Kidney (tissue), 14 donors: ENCODE results near the gene LCA5. TPM values are rescaled to one million over a fixed set of nuclear protein-coding genes. Genes with fewer than 3 reads are reported as not detected.
A peak's percentile ranks its signal among the peaks of the same experiment; 100 is the strongest.

ENCODE experiments used
- DNase-seq, 5 donors: peaks; one replicate each; pipeline ENCODE4 v3.0.0-alpha.2; 2013 to 2020
- FAIRE-seq: peaks from 2 replicates; lab custom pipeline; 2012; peaks lifted over from hg19 to GRCh38; lab: Jason Lieb, UNC
- H3K27ac ChIP-seq, 2 donors: one replicate each; pipeline ENCODE4 v1.7.0; 2013; ENCODE audit warnings: low read depth in 2 of 2, low read length in 2 of 2, inconsistent platforms in 1 of 2
- H3K27me3 ChIP-seq: one replicate; pipeline ENCODE4 v1.7.1; 2013; ENCODE audit warnings: low read length, inconsistent platforms; ENCODE audit not compliant: control insufficient read depth, insufficient read depth
- H3K36me3 ChIP-seq, 3 donors: one replicate each; pipeline versions ENCODE4 v1.7.0 to v1.7.1; 2013; ENCODE audit warnings: low read length in 3 of 3, control low read depth in 1 of 3, inconsistent platforms in 1 of 3; ENCODE audit not compliant: insufficient read depth in 3 of 3, control insufficient read depth in 2 of 3
- H3K4me1 ChIP-seq, 3 donors: one replicate each; pipeline versions ENCODE4 v1.7.0 to v1.7.1; 2013; ENCODE audit warnings: low read length in 3 of 3, inconsistent platforms in 1 of 3, low read depth in 1 of 3; ENCODE audit not compliant: control insufficient read depth in 2 of 3, insufficient read depth in 2 of 3
- H3K4me3 ChIP-seq, 3 donors: one replicate each; pipeline versions ENCODE4 v1.7.0 to v1.8.1; 2013; ENCODE audit warnings: low read length in 3 of 3, control low read depth in 1 of 3, inconsistent platforms in 1 of 3
- H3K9ac ChIP-seq, 3 donors: one replicate each; pipeline versions ENCODE4 v1.7.0 to v1.7.1; 2013; ENCODE audit warnings: low read length in 3 of 3, control low read depth in 1 of 3, inconsistent platforms in 1 of 3
- H3K9me3 ChIP-seq, 3 donors: one replicate each; pipeline versions ENCODE4 v1.7.0 to v1.7.1; 2013; ENCODE audit warnings: low read length in 3 of 3, control low read depth in 1 of 3, inconsistent platforms in 1 of 3; ENCODE audit not compliant: control insufficient read depth in 2 of 3, insufficient read depth in 1 of 3
- CTCF ChIP-seq: IDR thresholded peaks from 3 replicates; pipeline ENCODE4 v1.5.1; 2012; ENCODE audit warnings: mild to moderate bottlenecking, moderate library complexity, borderline replicate concordance; ENCODE audit not compliant: insufficient read depth; ENCODE audit errors: extremely low read depth
- intact Hi-C: fragments of 100-400 bp; cut with DNase I; formaldehyde crosslinking; loops from one replicate; pipeline ENCODE4 v1.11.1; 2022
- polyA plus RNA-seq: library from polyadenylated mRNA; stranded (reverse); fragments of 350-450 nt; fragmentation: Illumina TruSeq; extraction: RNeasy Lipid Tissue Mini Kit (QIAGEN cat#74804); gene quantifications from one replicate; pipeline ENCODE4 v1.2.3, GENCODE V29; 2014; ENCODE audit warnings: low read depth, low replicate concordance; ENCODE audit not compliant: insufficient read depth
- total RNA-seq: library from RNA; stranded (reverse); fragmentation: NEBNext Ultra II Directional; extraction: Animal tissue kit (Norgen Biotek cat#: 25700); gene quantifications from one replicate; pipeline ENCODE4 v1.2.1, GENCODE V29; 2021
- donor health status: control.
- donor health status: control.
- donor health status: control.
- donor health status: control.
- donor health status: control.
- donor health status: DM: yes; HTN: yes; CAD: no.
- donor health status: Normal renal cell carcinoma (clear cell type).

The LCA5 gene
- total and polyA plus RNA-seq, 2 donors from 2014 or later = 2.0 to 4.8 TPM

DNA sequence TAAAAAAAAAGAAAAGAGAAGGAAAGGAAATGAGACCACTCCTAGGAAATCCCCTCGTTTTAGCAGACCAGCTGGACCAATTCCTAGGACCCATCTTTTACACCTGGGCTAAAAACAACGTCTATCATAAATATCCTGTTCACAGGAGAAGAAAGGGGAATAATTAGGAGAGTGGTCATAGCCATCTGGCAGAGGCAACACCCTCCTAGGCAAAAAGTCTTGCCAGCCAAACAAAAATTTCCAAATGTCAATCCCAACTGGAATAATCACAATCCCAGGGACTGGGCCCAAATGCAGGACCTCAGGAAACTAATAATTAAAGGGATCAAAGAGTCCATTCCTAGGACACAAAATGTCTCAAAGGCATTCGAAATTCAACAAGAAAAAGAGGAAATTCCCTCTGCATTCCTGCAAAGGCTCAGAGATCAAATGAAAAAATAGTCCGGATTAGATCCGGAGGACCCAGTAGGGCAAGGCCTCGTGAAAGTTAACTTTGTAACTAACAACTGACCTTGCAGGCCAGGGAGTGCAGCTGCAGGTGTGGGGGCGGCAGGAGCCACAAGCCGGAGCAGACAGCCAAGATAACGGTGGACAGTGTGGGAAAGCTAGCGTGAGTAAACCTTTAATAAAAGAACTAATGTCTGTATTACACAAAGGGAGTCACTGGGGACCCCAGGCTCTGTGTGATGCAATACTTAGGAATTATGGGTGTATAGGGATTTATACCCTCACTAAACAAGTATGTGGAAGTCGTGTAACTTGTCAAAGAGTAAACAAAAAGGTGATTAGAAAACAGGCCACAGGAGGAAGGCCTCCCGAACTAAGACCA lies 11.7 kb downstream of the LCA5 start:
- intact Hi-C loops = no loop called here
- no peak overlapping the region for H3K4me3 ChIP-seq
- FAIRE-seq = no peak

GRCh38 chr6:79524065-79524464 lies 13.2 kb downstream of the LCA5 start:
- Histone ChIP-seq H3K4me3 (no peak overlapping the region), H3K36me3 (no peaks in the 10 kb centered on the region), H3K4me1 (no peaks in the 10 kb centered on the region), H3K27me3 (no peaks in the 10 kb centered on the region), H3K9me3 (no peaks in the 10 kb centered on the region), H3K9ac (no peak overlapping the region), H3K27ac (no peak overlapping the region)
- DNase-seq = no peak
- no peak for FAIRE-seq
- intact Hi-C loops = no loop called here
- no peak for TF ChIP-seq CTCF

More for the DNA sequence above, 11.7 kb downstream of the LCA5 start:
- no peaks in the 10 kb centered on the region for H3K9me3 ChIP-seq
- DNase-seq = peak in 4 of 5 donors; percentile 46 to 69 (median 61)
- H3K27me3 ChIP-seq = no peaks in the 10 kb centered on the region
- no peak overlapping the region for H3K9ac ChIP-seq
- no peak for TF ChIP-seq CTCF
- H3K4me1 ChIP-seq = no peaks in the 10 kb centered on the region
- H3K27ac ChIP-seq = no peak overlapping the region
- H3K36me3 ChIP-seq = no peaks in the 10 kb centered on the region

- no peak overlapping the region for H3K27ac ChIP-seq
Observed at GRCh38 chr6:79522609-79523008, 14.6 kb downstream of the LCA5 start.

More at GRCh38 chr6:79522609-79523008, 14.6 kb downstream of the LCA5 start:
- Histone ChIP-seq H3K9ac (no peak overlapping the region), H3K9me3 (no peaks in the 10 kb centered on the region), H3K27me3 (no peaks in the 10 kb centered on the region), H3K4me3 (no peak overlapping the region), H3K4me1 (no peaks in the 10 kb centered on the region), H3K36me3 (no peaks in the 10 kb centered on the region)
- no peak for FAIRE-seq
- DNase-seq = no peak
- no peak for TF ChIP-seq CTCF
- intact Hi-C loops = no loop called here
